HG03064 (cell line): ENCODE measurements around the gene MC1R.
"Not testable (repeated sequence)": the region's sequence is repeated elsewhere in the genome, so short reads cannot be mapped to it uniquely, and the experiment has no call there.

Experiments used
- ATAC-seq: cut with Tn5 transposase; IDR thresholded peaks from one replicate; pipeline ENCODE4 v1.9.1; 2021; ENCODE audit warnings: low read depth; ENCODE audit not compliant: unreplicated experiment

MC1R gene

DNA sequence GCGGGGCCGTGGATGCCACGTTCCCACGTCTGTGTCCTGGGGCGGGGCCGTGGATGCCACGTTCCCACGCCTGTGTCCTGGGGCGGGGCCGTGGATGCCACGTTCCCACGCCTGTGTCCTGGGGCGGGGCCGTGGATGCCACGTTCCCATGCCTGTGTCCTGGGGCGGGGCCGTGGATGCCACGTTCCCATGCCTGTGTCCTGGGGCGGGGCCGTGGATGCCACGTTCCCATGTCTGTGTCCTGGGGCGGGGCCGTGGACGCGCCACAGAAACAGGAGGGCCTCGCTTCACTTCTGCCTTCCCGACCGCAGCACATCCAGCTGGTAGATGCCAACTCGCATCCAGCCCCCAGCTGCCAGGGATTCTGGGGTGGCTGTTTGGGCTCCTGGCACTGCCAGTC, 15.4 kb downstream of the MC1R start:
- ATAC-seq: not testable (repeated sequence)

GRCh38 chr16:89934611-89935553, 16.2 kb downstream of the MC1R start:
- no peak for ATAC-seq

DNA sequence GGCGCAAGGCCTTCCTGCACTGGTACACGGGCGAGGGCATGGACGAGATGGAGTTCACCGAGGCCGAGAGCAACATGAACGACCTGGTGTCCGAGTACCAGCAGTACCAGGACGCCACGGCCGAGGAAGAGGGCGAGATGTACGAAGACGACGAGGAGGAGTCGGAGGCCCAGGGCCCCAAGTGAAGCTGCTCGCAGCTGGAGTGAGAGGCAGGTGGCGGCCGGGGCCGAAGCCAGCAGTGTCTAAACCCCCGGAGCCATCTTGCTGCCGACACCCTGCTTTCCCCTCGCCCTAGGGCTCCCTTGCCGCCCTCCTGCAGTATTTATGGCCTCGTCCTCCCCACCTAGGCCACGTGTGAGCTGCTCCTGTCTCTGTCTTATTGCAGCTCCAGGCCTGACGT, 17.0 kb downstream of the MC1R start:
- ATAC-seq: not testable (repeated sequence)

- ATAC-seq: no peak
Observed at GRCh38 chr16:89936034-89936433, 17.4 kb downstream of the MC1R start.

DNA sequence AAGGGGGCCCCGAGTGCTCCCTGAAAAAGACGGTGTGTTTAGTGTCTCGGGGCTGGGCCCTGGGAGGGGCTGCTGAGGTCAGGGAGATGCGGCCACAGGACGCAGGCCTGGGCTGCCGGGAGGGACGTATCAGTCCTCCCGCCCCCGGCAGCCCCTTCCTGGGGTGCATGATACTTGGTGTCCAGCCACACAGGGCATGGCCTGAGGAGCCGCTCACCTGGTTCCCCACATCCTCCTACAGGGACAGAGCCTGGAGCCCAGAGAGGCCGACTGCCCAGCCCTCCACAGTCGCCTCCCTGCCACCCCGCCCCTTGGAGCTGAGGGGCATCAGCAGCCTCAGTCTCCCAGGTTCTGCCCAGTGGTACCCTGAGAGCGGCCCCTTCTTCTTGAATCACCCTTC, 17.8 kb downstream of the MC1R start:
- ATAC-seq: no peak

- no peak for ATAC-seq
Observed at GRCh38 chr16:89936981-89937380, 18.3 kb downstream of the MC1R start.

DNA sequence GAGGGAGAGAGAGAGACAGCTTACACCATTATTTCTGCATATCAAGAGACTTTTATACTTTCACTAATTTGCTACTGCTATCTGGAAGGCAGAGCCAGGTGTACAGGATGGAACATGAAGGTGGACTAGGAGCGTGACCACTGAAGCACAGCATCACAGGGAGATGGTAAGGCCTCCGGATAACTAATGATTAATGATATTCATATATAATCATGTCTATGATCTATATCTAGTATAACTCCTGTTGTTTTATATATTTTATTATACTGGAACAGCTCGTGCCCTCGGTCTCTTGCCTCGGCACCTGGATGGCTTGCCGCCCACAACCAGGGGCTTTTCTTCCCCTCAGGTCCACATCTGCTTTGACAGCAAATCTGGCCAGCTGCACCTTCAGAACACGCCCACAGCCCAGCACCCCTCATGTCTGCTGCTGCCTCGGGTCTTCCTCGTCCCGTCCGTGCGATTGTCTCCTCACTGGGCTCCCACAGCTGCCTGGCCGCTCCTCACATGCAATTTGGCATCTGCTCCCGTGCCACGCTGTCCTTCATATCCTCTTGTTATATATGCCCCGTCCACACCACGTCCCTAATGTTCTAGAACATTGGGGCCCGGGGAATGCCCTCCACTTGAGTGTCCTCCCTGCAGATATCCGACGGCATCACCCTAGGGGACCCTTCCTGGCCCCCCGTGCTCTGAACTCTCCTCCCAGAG, 19.7 kb downstream of the MC1R start:
- ATAC-seq: no peak

DNA sequence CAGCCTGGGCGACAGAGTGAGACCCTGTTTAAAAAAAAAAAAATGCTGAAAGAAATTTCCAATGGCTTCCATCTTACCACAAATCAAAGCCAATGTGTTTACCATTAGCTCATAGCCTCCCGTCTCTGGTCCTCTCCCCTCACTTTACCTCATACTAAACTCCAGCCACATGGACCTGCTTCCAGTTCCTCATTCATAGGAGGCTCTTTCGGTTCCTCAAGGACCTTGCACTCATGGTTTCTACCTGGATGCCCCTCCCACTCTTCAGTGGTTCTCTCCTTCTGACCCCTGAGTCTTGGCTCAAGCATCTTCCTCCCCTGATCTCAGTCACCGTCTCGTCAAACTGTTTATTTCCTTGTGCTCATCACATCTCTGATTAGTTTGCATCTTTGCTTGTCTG, 26.1 kb downstream of the MC1R start:
- ATAC-seq: no peak

DNA sequence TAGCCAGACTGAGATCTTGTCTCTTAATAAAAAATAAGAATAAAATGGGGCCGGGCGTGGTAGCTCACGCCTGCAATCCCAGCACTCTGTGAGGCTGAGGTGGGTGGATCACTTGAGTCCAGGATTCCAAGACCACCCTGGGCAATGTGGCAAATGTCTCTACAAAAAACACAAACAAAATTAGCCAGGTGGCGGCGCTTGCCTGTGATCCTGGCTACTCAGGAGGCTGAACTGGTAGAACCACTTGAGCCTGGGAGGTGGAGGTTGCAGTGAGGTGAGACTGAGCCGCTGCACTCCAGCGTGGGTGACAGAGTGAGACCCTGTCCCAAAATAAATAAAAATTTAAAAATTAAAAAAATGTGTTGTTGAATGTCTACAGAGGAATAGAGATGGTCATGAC, 27.0 kb downstream of the MC1R start:
- no peak for ATAC-seq

- ATAC-seq: no peak
Observed at GRCh38 chr16:89946515-89946914, 27.9 kb downstream of the MC1R start.

GRCh38 chr16:89949121-89949742, 30.6 kb downstream of the MC1R start:
- no peak for ATAC-seq

GRCh38 chr16:89949756-89950155, 31.1 kb downstream of the MC1R start:
- ATAC-seq: no peak

DNA sequence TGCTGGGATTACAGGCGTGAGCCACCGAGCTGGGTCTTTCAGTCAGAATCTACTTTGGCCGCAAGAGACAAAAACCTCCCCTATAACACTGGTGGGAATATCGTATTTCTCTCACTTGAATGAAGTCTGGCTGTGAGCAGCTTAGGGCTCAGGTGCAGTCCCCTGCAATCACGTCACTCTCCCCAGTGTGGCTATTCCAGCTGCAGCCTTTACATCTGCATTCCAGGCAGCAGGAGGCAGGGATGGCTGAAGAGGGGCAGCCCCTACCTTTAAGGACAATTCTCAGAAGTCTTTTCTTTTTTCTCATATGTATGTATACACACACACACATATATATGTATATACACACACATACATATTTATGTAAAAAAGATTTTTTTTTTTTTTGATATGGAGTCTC, 32.8 kb downstream of the MC1R start:
- no peak for ATAC-seq

- no peak for ATAC-seq
Observed at GRCh38 chr16:89952049-89952448, 33.4 kb downstream of the MC1R start.

- no peak for ATAC-seq
Observed at GRCh38 chr16:89952551-89952950, 33.9 kb downstream of the MC1R start.

DNA sequence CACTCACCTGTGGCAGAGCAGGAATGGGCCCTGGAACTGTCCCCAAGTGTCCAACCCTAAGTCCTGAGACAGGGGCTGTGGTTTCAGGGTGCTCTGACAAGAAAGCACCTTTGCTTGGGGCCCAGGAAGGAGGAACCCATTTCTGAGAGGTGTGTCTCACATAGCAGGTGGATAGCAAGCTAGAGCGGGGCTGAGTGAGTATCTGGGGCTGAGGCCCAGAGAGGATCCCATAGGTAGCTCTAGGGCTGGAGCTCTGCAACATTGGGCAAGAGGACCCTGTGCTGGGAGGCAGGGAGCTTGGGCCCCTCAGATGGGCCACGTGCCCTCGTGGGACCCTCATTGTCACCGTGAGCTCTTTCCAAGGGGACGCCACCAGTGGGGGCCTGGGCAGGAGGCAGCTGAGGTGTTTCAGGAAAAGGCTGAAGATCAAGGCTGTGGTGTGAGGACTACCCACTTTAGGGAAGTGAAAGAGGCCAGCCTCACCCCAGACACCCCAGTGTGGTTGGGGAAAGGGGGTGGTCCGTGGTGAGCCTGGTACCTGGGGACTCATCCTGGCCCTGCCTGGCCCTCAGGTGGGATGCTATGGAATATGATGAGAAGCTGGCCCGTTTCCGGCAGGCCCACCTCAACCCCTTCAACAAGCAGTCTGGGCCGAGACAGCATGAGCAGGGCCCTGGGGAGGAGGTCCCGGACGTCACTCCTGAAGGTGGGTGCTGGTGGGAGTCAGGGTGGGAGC, 35.2 kb downstream of the MC1R start:
- no peak for ATAC-seq

DNA sequence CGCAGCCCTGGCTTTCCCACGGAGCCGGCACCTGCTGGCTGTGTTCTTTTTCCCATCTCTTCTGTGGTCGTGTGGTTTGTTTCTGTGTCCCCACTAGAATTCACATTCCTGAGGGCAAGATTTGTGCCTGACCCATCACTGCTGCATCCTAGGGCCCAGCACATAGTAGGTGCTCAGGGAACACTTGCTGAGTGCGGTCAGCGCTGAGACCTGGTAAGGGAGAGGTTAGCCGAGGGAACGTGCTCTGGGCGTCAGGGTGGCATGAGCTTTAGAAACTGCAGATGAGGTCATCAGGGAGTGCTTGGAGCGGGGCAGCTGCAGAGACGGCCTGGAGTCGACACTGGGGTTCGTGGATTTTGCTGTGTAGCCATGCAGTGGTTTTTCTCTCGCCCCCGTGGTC, 35.8 kb downstream of the MC1R start:
- no peak for ATAC-seq

DNA sequence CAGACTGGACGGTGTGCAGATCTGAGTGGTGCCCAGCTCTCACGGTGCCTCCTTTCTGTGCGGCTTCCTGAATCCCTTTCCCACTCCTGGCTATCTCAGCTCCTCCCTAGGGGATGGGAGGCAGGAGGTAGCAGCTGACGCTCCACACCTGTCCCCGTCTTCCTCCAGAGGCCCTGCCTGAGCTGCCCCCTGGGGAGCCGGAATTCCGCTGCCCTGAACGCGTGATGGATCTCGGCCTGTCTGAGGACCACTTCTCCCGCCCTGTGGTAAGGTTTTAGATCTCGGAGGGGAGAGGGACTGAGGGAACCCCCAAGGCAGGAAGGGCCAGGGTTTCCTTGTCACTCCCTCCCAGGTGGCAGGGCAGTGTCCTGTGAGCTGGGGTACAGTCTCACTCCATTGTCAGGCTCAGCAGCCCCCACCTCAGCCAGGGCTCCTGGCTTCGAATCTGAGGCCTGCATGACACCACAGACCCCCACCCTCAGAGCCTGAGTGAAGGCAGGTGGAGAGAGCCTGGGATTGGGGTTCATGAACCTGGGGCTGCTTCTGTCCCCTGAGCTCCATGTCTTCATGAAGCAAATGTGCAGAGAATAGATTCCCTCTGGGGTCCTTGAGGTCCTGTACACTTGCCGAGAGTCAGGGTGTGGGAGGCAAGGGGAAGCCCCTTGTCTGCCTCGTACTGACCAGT, 36.5 kb downstream of the MC1R start:
- no peak for ATAC-seq

- ATAC-seq: no peak
Observed at GRCh38 chr16:89956505-89957215, 38.0 kb downstream of the MC1R start.
